B cell (primary cell): Measurements from ENCODE around the gene SPACA5. TPM values are rescaled to one million over a fixed set of nuclear protein-coding genes. Genes with fewer than 3 reads are reported as not detected.

Experiments
- ATAC-seq: fragments of 200-7000 bp; cut with Tn5 transposase; one replicate; pipeline ENCODE4 v1.10.0; 2021; ENCODE audit warnings: low read depth, mild to moderate bottlenecking, moderate number of reproducible peaks, moderate library complexity
- CTCF ChIA-PET: fragments of 350-600 bp; sonication (Branson Sonifier 250); formaldehyde crosslinking; loops from one replicate; lab custom pipeline; 2021; ENCODE audit warnings: antibody characterized with exemption, inconsistent platforms; lab: Charles Lee
- POLR2A ChIA-PET: fragments of 350-600 bp; sonication (Branson Sonifier 250); formaldehyde crosslinking; loops from one replicate; lab custom pipeline; 2021; ENCODE audit warnings: antibody characterized with exemption; lab: Charles Lee
- DNase-seq: peaks from one replicate; pipeline ENCODE4 v3.0.0; 2013
- H2AFZ ChIP-seq: 2 replicates; pipeline ENCODE4 v1.6.1; 2012; ENCODE audit warnings: mild to moderate bottlenecking, low read depth, low read length; ENCODE audit not compliant: insufficient read depth, poor library complexity, severe bottlenecking
- H3K27ac ChIP-seq, 2 donors: 1 replicate in 1 of 2; 2 replicates in 1 of 2; pipeline ENCODE4 v1.5.1; 2012 to 2013; ENCODE audit warnings: low read length in 2 of 2, mild to moderate bottlenecking in 2 of 2, moderate library complexity in 1 of 2
- H3K27me3 ChIP-seq, 4 experiments: fragments of 200-600 bp in 1 of 4; sonication (generic) in 1 of 4; replicated peaks in 1 of 4; 1 replicate in 2 of 4; 2 replicates in 2 of 4; pipeline versions ENCODE4 v1.6.1 to v1.7.0; 2013 to 2016; ENCODE audit warnings: low read length in 3 of 4, mild to moderate bottlenecking in 2 of 4, mixed read lengths in 1 of 4, moderate library complexity in 1 of 4; ENCODE audit not compliant: insufficient read depth in 4 of 4, control insufficient read depth in 3 of 4; ENCODE audit errors: control extremely low read depth in 1 of 4
- H3K36me3 ChIP-seq, 2 experiments: replicated peaks in 1 of 2; 1 replicate in 1 of 2; 2 replicates in 1 of 2; pipeline versions ENCODE4 v1.6.1 to v1.7.1; 2013; ENCODE audit warnings: low read length in 1 of 2; ENCODE audit not compliant: insufficient read depth in 2 of 2, control insufficient read depth in 1 of 2; ENCODE audit errors: control extremely low read depth in 1 of 2, extremely low read depth in 1 of 2
- H3K4me1 ChIP-seq, 2 donors: fragments of 200-600 bp in 1 of 2; sonication (generic) in 1 of 2; 1 replicate in 1 of 2; 2 replicates in 1 of 2; pipeline versions ENCODE4 v1.5.1 to v1.6.1; 2013 to 2017; ENCODE audit warnings: low read length in 2 of 2; ENCODE audit not compliant: control insufficient read depth in 2 of 2, insufficient read depth in 2 of 2
- H3K4me2 ChIP-seq: replicated peaks from 2 replicates; pipeline ENCODE3; 2012; ENCODE audit warnings: mild to moderate bottlenecking, low read depth, low read length; ENCODE audit not compliant: poor library complexity, severe bottlenecking
- H3K4me3 ChIP-seq, 5 experiments: fragments of 200-600 bp in 1 of 5; sonication (generic) in 1 of 5; 1 replicate in 3 of 5; 2 replicates in 2 of 5; pipeline versions ENCODE4 v1.5.1 to v1.7.0; 2011 to 2016; ENCODE audit warnings: low read length in 4 of 5, mild to moderate bottlenecking in 4 of 5, low read depth in 2 of 5, control low read depth in 1 of 5, moderate library complexity in 1 of 5; ENCODE audit not compliant: insufficient read depth in 1 of 5; ENCODE audit errors: control extremely low read depth in 1 of 5, extremely low read depth in 1 of 5
- H3K79me2 ChIP-seq: fragments of 200-600 bp; sonication (generic); one replicate; pipeline ENCODE4 v1.6.0; 2016; ENCODE audit warnings: low read length; ENCODE audit not compliant: control insufficient read depth, insufficient read depth
- H3K9ac ChIP-seq: fragments of 200-600 bp; sonication (generic); 2 replicates; pipeline ENCODE4 v1.6.1; 2017; ENCODE audit warnings: mild to moderate bottlenecking, low read length, moderate library complexity
- H3K9me3 ChIP-seq, 3 donors: one replicate each; pipeline versions ENCODE4 v1.6.1 to v1.7.1; 2013; ENCODE audit warnings: low read length in 2 of 3; ENCODE audit not compliant: control insufficient read depth in 2 of 3, insufficient read depth in 1 of 3; ENCODE audit errors: control extremely low read depth in 1 of 3
- H4K20me1 ChIP-seq: 2 replicates; pipeline ENCODE4 v1.6.0; 2012; ENCODE audit warnings: mild to moderate bottlenecking, low read length; ENCODE audit not compliant: insufficient read depth, control insufficient read depth, poor library complexity, severe bottlenecking
- H3K27ac Mint-ChIP-seq: one replicate; pipeline ENCODE4 v1.8.0; 2021; ENCODE audit warnings: mixed read lengths
- H3K27me3 Mint-ChIP-seq: one replicate; pipeline ENCODE4 v1.8.0; 2021; ENCODE audit warnings: mixed read lengths
- H3K4me1 Mint-ChIP-seq: one replicate; pipeline ENCODE4 v1.8.0; 2021; ENCODE audit warnings: mixed read lengths
- H3K4me3 Mint-ChIP-seq: one replicate; pipeline ENCODE4 v1.8.0; 2021; ENCODE audit warnings: mixed read lengths
- H3K9me3 Mint-ChIP-seq: one replicate; pipeline ENCODE4 v1.8.0; 2022; ENCODE audit warnings: mixed read lengths; ENCODE audit not compliant: insufficient read depth
- CTCF ChIP-seq: fragments of 200-600 bp; IDR thresholded peaks from one replicate; pipeline ENCODE4 v1.8.0; 2022; ENCODE audit warnings: antibody characterized with exemption, mild to moderate bottlenecking
- EZH2 ChIP-seq: IDR thresholded peaks from 2 replicates; pipeline ENCODE4 v1.6.1; 2012; ENCODE audit warnings: borderline replicate concordance, low read depth, mild to moderate bottlenecking, moderate library complexity, low read length; ENCODE audit not compliant: insufficient read depth, poor library complexity, severe bottlenecking
- WGBS: methylation state at CpG from one replicate; pipeline ENCODE4 v1.1.5; 2013; ENCODE audit warnings: missing lambda C conversion rate; ENCODE audit not compliant: insufficient coverage; 5-methylcytosine and 5-hydroxymethylcytosine counted together
- intact Hi-C: fragments of 100-400 bp; cut with micrococcal nuclease; formaldehyde crosslinking; loops from one replicate; pipeline ENCODE4 v1.10.0; 2022
- polyA plus RNA-seq: library from polyadenylated mRNA; depleted of rRNA; stranded (reverse); fragments of >200 nt; gene quantifications from 2 replicates; pipeline ENCODE4 v1.2.3, GENCODE V29; 2012
- total RNA-seq, 2 donors: library from RNA; stranded (reverse); fragments of 120-200 nt in 1 of 2; gene quantifications; 1 replicate in 1 of 2; 2 replicates in 1 of 2; pipeline versions ENCODE4 v1.2.3 to v1.2.4, GENCODE V29; 2013 to 2022

The SPACA5 gene
- total and polyA plus RNA-seq, 2 donors (not counting 1 experiment from before 2014, with no cell fraction given) = not detected

- no peak for ATAC-seq
- Histone ChIP-seq H3K9ac (no peak overlapping the region), H3K9me3 (no peaks in the 10 kb centered on the region), H2AFZ (no peak overlapping the region), H3K36me3 (peaks cover 1 to 22% of the 10 kb centered on the region in 2 experiments), H3K27me3 (no peaks in the 10 kb centered on the region), H3K4me2 (no peak overlapping the region), H3K79me2 (peaks cover 21% of the 10 kb centered on the region), H4K20me1 (peaks cover 5% of the 10 kb centered on the region), H3K27ac (no peak overlapping the region), H3K4me3 (no peak overlapping the region), H3K4me1 (no peaks in the 10 kb centered on the region)
- ChIA-PET CTCF (no interaction called here), POLR2A (no interaction called here)
- no peak for DNase-seq
- H3K4me3 Mint-ChIP-seq = no peak overlapping the region
- H3K4me1 Mint-ChIP-seq = peaks cover 13% of the 10 kb centered on the region
- H3K27me3 Mint-ChIP-seq = no peaks in the 10 kb centered on the region
- TF ChIP-seq CTCF = no peak
- no peak for TF ChIP-seq EZH2
- no peaks in the 10 kb centered on the region for H3K9me3 Mint-ChIP-seq
- WGBS = 100% methylated on average over 1 of the region's 1 CpG
- intact Hi-C loops = no loop called here
- H3K27ac Mint-ChIP-seq = no peak overlapping the region
Observed at GRCh38 chrX:47992095-47992380, 14.8 kb upstream of the SPACA5 start.

GRCh38 chrX:47992669-47993068 is 14.1 kb upstream of the SPACA5 start:
- no peaks in the 10 kb centered on the region for H3K27me3 Mint-ChIP-seq
- Histone ChIP-seq H4K20me1 (peaks cover 5% of the 10 kb centered on the region), H3K9me3 (no peaks in the 10 kb centered on the region), H3K9ac (no peak overlapping the region), H3K4me3 (no peak overlapping the region), H3K27me3 (no peaks in the 10 kb centered on the region), H3K79me2 (peaks cover 21% of the 10 kb centered on the region), H3K4me1 (no peaks in the 10 kb centered on the region), H3K36me3 (peaks cover 1 to 17% of the 10 kb centered on the region in 2 experiments), H2AFZ (no peak overlapping the region), H3K27ac (no peak overlapping the region), H3K4me2 (no peak overlapping the region)
- no peak for ATAC-seq
- ChIA-PET CTCF (no interaction called here), POLR2A (no interaction called here)
- H3K9me3 Mint-ChIP-seq = no peaks in the 10 kb centered on the region
- no peak for DNase-seq
- no CpG with 5 or more reads among the region's 2 CpGs for WGBS
- no peak for TF ChIP-seq EZH2
- TF ChIP-seq CTCF = no peak
- no peak overlapping the region for H3K27ac Mint-ChIP-seq
- intact Hi-C loops = no loop called here
- no peak overlapping the region for H3K4me3 Mint-ChIP-seq
- H3K4me1 Mint-ChIP-seq = peaks cover 13% of the 10 kb centered on the region
